GM21825 (cell line): ENCODE measurements around the gene PGBD5.
A peak's percentile ranks its signal among the peaks of the same experiment; 100 is the strongest.

Experiments
- ATAC-seq: cut with Tn5 transposase; IDR thresholded peaks from one replicate; pipeline ENCODE4 v1.9.1; 2021; ENCODE audit warnings: mild to moderate bottlenecking, moderate library complexity; ENCODE audit not compliant: unreplicated experiment

The PGBD5 gene

DNA sequence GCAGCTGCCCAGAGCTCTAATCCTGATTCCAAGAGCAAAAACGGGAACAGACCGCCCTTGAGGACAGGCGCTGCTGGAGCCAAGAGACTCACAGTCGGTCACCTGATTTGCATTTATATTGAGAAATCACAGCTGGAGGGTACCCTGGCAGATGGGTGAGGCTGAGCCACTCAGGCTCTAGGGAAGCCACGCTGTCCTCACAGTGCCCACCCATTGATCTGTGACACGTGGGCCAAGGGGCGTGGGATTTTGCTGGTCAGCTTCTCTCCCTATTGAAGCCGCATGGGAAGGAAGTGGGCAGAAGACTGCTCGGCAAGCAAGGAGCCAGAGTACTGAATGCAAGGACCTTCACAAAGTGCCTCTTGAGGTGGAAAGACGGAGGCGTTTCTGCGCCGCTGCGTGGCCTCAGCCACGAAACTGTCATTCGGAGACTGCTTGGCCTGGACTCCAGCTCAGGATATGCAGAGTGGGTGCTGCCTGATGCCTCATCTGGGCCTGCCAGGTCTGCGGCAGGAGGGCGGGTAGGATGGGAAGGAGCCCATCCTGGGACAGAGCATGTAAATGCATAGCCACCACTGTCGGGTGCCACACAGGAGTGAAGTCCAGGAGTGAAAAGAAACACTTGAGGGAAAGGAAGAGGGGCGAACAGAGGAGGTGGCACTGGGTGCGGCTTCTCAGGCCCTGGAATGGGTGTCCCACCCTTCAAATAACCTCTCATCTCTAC lies 139.8 kb downstream of the PGBD5 start:
- no peak for ATAC-seq

GRCh38 chr1:230285351-230285750 lies 140.8 kb downstream of the PGBD5 start:
- ATAC-seq, result no peak

DNA sequence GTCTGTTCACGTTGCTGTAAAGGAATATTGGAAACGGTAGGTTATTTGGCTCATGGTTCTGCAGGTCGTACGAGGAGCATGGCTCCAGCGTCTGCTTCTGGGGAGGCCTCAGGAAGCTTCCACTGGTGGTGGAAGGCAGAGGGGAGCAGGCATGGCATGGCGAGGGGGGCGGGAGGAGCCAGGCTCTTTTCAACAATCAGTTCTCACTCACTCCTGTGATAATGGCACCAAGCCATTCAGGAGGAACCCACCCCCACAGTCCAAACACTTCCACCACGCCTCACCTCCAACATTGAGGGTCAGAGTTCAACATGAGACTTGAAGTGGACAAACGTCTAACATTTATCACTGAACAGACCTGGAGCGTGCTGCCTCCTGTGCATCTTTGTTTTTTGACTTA lies 141.2 kb downstream of the PGBD5 start:
- ATAC-seq, result no peak

DNA sequence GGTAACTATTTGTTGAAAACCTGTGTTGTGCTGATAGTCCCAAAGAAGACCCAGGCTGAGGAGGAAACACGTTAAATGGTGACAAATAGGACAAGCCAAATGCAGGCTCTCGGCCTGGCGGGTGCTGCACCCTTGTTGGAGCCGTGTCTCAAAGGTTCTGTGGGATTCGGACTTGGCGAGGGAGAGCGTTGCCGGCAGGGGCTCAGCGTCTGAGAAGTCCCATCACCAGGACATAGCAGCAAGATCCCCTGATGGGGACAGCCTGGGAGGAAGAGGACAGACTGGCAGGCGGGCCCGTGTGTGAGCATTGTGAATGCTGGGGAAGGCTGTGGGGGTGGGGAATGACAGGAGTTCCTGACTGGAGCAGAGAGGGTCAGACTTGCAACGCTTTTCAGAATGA lies 142.5 kb downstream of the PGBD5 start:
- ATAC-seq, result no peak

GRCh38 chr1:230282157-230282556 lies 144.0 kb downstream of the PGBD5 start:
- ATAC-seq, result no peak

DNA sequence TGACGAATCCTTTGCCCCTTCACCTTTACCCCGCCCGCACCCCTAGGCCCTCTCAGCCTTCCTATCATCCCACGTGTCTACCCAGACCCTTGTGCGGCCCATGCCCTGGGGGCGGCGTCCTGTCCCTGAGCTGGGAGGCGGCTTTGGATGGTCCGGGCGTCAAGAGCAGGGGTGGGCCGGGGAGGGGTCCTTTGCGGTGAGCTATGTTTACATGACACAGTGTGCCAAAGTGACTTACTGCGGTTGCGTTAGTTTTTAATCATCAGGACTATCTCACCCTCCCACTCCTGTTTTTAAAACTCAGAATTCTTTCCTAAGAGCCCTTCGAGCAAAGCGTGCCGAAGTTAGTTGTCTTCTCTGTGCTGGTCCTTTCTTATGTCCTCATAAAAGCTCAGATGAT lies 144.6 kb downstream of the PGBD5 start:
- ATAC-seq, result no peak

GRCh38 chr1:230280906-230281413 lies 145.2 kb downstream of the PGBD5 start:
- no peak for ATAC-seq

DNA sequence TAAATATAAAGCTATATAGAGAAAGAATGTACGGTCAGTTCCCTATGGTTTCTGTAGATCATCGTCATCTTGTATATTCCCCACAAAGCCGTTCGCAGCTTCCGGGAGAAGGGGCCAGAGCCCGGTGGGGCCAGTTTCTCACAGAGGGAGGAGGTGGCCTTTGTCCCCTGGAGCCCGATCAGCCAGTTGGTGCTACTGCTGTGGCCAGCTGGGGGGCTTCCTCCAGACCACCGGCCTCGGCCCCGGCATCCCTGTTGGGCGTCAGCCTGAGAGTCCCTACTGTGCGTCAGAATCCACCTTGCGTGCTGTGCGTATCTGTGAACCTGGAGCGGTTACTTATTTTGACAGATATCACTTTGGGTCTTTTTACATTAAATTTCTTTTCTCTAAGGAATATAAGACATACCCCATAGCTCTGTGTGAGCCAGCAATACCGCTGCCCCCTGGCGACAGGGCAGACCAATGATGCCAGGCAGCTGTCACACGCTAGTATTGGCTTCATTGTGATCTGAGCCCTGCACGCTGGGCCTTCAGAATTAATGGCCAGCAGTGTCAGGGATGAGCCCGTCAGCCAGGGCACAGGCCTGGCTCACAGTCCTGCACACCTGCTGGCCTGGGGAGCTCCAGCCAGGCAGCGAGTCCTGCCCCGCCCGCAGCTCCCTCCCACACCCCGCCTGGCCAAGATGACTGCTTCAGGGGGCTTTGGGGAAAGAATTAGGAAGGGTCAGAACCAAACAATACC lies 145.9 kb downstream of the PGBD5 start:
- no peak for ATAC-seq

DNA sequence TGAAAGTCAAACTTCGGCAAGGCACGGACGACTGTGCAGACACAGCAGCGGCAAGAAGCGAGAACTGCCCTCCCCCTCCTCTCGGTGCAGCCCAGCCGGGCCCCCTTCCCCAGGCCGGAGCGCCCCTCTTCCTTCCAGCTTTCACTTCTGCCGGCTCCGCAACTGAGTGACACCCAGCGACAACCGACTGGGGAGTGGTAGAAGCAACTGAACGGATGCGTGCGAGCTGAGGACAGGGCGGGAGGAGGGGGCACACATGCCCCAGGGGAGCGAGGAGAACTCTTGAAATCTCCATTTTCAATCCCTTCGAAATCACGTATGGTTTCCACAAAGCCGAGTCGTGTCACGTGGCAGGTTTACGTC lies 146.6 kb downstream of the PGBD5 start:
- no peak for ATAC-seq

- no peak for ATAC-seq
Observed at GRCh38 chr1:230278871-230279582, 147.1 kb downstream of the PGBD5 start.

GRCh38 chr1:230278376-230278775 lies 147.8 kb downstream of the PGBD5 start:
- no peak for ATAC-seq

DNA sequence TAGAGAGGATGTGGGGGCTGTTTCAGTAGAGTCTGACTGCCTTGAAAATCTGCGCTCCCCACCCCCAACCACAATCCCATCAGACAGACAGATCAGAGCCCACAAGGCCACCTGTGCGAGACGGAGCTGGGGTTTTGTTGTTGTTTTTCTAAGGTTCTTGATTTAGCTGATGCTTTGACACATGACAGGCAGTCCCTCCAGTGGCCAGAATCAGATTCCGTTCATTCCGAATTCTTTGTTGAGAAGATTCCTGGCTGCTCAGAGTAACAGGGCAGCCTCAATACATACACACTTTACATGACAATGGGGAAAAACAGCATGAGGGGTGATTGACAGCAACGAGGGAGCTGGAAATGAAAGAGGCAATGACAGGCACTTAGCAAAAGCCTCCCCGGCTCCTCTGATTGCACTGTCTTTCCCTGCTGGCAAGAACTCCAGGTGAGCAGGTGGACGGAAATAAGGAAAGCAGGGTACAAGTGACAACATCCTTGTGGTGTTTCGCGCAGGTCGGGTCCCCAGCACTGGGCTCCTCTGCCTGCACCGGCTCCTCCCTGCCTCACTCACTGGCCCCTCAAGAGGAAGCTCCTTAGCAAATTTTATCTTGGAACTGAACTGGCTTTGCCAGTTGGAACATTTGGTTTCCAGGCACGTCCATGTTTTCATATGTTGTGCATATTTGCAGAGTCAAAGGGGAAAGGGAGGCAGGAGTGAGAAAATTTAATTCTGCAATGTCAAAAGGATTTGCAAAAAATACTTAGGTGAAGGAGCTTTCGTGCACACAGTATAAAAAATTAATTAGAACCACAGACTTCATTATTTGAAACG lies 148.7 kb downstream of the PGBD5 start:
- ATAC-seq, result peak; percentile 44

DNA sequence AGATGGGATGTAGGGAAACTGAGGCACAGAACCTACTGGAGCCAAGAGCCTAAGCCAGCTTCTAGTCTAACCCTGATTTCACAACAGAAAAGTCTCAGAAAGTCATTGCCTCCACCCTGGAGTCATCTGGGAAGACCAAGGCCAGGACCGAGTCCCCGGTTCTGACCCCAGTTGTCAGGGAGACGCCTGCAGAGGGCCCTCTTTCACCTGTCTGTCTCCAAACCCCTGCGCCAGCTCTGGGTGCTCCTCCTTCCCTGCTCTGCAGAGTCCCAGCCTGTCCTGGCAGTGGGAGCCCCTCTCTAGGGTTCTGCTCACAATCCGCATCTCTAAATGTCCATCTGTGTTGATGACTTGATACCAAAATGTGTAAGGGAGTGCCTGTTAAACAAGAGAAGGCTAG lies 149.7 kb downstream of the PGBD5 start:
- no peak for ATAC-seq

- ATAC-seq, result no peak
Observed at GRCh38 chr1:230274254-230274653, 151.9 kb downstream of the PGBD5 start.

DNA sequence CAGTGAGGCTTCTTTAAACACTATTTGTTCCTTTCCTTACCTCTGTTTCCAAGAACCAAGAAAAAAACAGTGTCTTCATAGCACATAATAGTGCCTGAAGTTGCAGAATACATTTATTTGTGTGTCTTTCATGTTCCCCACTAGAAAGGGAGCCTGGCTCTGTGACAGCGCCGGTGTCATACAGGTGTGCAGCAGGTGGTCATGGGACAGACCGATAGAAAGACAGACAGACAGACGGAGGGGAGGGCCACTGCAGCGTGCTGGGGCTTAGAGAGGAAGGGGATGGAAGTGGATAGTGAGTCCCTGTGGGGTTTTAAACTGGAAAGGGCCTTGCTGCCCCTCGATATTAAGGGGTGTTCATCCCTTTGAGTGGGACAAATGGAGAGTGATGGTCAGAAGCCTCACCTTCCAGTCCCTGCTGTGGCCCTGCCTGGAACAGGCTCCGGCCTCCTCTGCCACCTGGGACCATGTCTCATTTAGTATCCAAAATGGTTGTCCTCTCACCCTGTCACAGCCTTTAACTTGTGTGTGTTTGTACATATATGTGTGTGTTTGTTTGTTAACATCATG lies 152.9 kb downstream of the PGBD5 start:
- ATAC-seq, result no peak

DNA sequence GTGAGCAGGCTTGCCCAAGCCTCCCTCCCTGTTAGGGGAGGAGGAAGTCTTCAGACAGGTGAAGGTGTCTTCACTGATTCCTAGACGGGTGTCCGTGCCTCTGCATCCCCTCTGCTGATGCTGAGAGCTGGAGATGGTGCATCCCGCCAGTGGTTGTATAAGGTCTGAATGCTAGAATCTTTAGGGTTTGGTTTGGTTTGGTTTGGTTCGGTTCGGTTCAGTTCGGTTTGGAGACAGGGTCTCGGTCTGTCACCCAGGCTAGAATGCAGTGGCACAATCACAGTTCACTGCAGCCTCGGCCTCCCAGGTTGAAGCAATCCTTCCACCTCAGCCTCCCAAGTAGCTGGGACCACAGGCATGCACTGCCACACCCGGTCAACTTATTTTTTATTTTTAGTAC lies 153.6 kb downstream of the PGBD5 start:
- ATAC-seq, result no peak

DNA sequence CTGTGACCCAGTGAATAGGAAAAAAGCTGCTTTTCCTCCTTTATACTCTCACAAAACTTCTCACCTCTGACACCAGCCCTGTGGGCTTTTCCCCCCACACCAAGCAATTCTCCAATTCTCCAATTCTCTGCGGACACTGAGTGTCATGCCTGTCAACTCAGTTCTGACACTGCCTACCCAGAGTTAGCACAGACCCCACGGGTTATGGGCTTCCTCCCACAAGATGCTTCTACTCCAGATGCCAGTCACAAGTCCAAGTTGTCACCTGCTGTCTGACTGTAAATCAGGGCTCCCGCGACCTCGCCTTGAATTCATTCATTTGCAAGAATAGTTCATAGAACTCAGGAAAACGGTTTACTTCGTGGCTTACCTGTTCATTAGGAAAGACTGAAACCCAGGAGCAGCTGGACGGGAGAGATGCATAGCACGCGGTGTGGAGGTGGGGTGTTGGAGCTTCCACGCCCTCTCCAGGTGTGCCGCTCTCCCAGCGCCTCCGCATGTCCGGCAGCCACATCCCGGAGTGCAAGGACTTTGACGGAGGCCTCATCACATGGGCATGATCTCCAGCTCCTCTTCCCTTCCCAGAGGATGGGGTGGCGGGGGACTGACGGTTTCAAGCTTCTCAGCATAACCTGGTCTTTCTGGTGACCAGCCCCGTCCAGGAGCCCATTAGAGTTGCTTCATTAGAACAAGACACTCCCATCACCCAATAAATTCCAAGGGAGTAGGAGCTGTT lies 154.7 kb downstream of the PGBD5 start:
- ATAC-seq, result no peak

DNA sequence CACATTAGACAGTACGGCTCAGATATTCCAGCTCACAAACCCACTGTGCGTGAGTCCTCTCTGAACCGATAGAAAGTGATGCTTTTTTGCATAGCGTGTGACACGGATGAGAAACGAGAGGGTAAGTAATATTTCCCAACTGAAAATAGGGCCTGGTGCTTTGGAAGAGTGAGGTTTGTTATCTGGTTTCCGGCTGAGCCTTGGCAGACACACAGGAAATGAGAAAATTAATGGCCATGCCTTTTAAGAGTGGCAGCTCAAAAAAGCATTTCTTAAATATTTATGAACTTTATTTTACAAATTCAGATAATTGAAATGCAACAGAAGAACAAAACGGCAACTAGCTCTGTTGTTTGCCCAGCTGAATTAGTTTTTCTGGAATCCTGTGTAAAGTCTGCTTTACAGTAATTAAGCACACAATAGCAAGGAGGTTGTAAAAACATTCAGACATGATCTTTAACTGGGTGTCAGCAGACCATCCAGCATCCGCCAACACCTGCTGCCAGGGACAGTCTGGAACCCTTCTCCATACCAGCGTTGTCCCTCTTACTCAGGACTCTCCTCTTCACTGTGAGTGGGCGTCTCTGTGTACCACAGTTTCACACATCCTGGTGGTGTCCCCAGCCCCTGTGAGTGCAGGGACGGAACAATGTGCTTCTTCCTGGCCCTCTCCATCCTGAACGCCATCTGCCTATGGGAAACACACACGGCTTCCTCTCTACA lies 155.4 kb downstream of the PGBD5 start:
- ATAC-seq, result peak; percentile 67

GRCh38 chr1:230270185-230270558 lies 156.0 kb downstream of the PGBD5 start:
- ATAC-seq, result peak; percentile 1
